Epithelial cell of proximal tubule (primary cell): Measurements from ENCODE around the gene CPN1. TPM values are rescaled to one million over a fixed set of nuclear protein-coding genes. Genes with fewer than 3 reads are reported as not detected.
"Not testable (repeated sequence)": the region's sequence is repeated elsewhere in the genome, so short reads cannot be mapped to it uniquely, and the experiment has no call there.

Source experiments
- DNase-seq: peaks from one replicate; pipeline ENCODE4 v3.0.0-alpha.2; 2011; ENCODE audit warnings: low read depth
- H3K4me3 ChIP-seq: 2 replicates; pipeline ENCODE4 v1.5.1; 2011; ENCODE audit warnings: low read depth, mild to moderate bottlenecking, low read length
- CTCF ChIP-seq: conservative IDR thresholded peaks from 2 replicates; pipeline ENCODE4 v1.5.1; 2012; ENCODE audit warnings: low read depth, mild to moderate bottlenecking, low read length
- total RNA-seq: library from RNA; depleted of rRNA; stranded (reverse); fragments of >200 nt; gene quantifications from 2 replicates; pipeline ENCODE4 v1.2.3, GENCODE V29; 2015

Gene CPN1
- total RNA-seq, 1 donor from 2014 or later = not detected

GRCh38 chr10:100013621-100014020 is 68.0 kb downstream of the CPN1 start:
- H3K4me3 ChIP-seq = no peak overlapping the region
- TF ChIP-seq CTCF = no peak
- DNase-seq = no peak

- H3K4me3 ChIP-seq, DNase-seq: not testable (repeated sequence)
These were observed 69.8 kb downstream of the CPN1 start for GRCh38 chr10:100011906-100012305.

GRCh38 chr10:100009793-100010676 is 71.6 kb downstream of the CPN1 start, which contains the start of gene DNMBP:
DNMBP (minus strand) TSS chr10:100009947; CDS start chr10:99972124, 37,823 bp downstream.
- TF ChIP-seq CTCF = peak; percentile 40
- DNase-seq = no peak
- H3K4me3 ChIP-seq = peak within 1 kb of the TSS; percentile 83

- no peak for DNase-seq
- H3K4me3 ChIP-seq = peak overlapping the region; percentile 83
- peak; percentile 47 for TF ChIP-seq CTCF
These were observed 72.3 kb downstream of the CPN1 start for GRCh38 chr10:100009283-100009792.

- peak overlapping the region; percentile 83 for H3K4me3 ChIP-seq
- TF ChIP-seq CTCF = no peak
- no peak for DNase-seq
These were observed 72.9 kb downstream of the CPN1 start for GRCh38 chr10:100008708-100009282.

- H3K4me3 ChIP-seq = peak overlapping the region; percentile 83
- DNase-seq = no peak
- TF ChIP-seq CTCF = no peak
These were observed 73.5 kb downstream of the CPN1 start for GRCh38 chr10:100008142-100008522.
